OCI-LY7 (cell line): Measurements from ENCODE around the gene CNTN6. TPM values are rescaled to one million over a fixed set of nuclear protein-coding genes. Genes with fewer than 3 reads are reported as not detected.

Source experiments
- BruUV-seq: library from RNA; stranded (reverse); fragments of 400-500 nt; replicated peaks from 2 replicates; lab custom pipeline; 2021; lab: Mats Ljungman, UMichigan
- CTCF ChIA-PET: fragments of 300-600 bp; sonication (Branson Sonifier 250); formaldehyde crosslinking; loops from one replicate; lab custom pipeline; 2022; ENCODE audit warnings: antibody characterized with exemption; ENCODE audit not compliant: unreplicated experiment; lab: Charles Lee
- POLR2A ChIA-PET: fragments of 300-600 bp; sonication (Branson Sonifier 250); formaldehyde crosslinking; loops from one replicate; lab custom pipeline; 2022; ENCODE audit warnings: antibody characterized with exemption; lab: Charles Lee
- DNase-seq: peaks from one replicate; pipeline ENCODE4 v3.0.0-alpha.2; 2015; ENCODE audit warnings: low spot score
- H2AFZ ChIP-seq: fragments of 200-600 bp; sonication (generic), shearing (Covaris generic); 2 replicates; pipeline ENCODE4 v1.6.1; 2014; ENCODE audit warnings: mild to moderate bottlenecking, antibody characterized with exemption, low read length, moderate library complexity
- H3K27ac ChIP-seq: fragments of 200-600 bp; sonication (generic); 2 replicates; pipeline ENCODE4 v1.5.1; 2014; ENCODE audit warnings: mixed run types, low read depth, mild to moderate bottlenecking, moderate library complexity, low read length, inconsistent platforms; ENCODE audit not compliant: poor library complexity, severe bottlenecking
- H3K36me3 ChIP-seq: fragments of 200-600 bp; sonication (generic); 2 replicates; pipeline ENCODE4 v1.6.1; 2014; ENCODE audit warnings: mild to moderate bottlenecking, antibody characterized with exemption, low read length, moderate library complexity, mixed read lengths; ENCODE audit not compliant: insufficient read depth
- H3K4me1 ChIP-seq: fragments of 200-600 bp; sonication (generic); 2 replicates; pipeline ENCODE4 v1.5.1; 2014; ENCODE audit warnings: mild to moderate bottlenecking, low read length; ENCODE audit not compliant: insufficient read depth, poor library complexity, severe bottlenecking
- H3K4me2 ChIP-seq: fragments of 200-600 bp; sonication (generic); 2 replicates; pipeline ENCODE4 v1.6.1; 2014; ENCODE audit warnings: mild to moderate bottlenecking, low read length
- H3K4me3 ChIP-seq: fragments of 200-600 bp; sonication (generic); 2 replicates; pipeline ENCODE4 v1.5.1; 2014; ENCODE audit warnings: mild to moderate bottlenecking, low read depth, low read length; ENCODE audit not compliant: poor library complexity, severe bottlenecking
- H3K79me2 ChIP-seq: fragments of 200-600 bp; sonication (generic); 2 replicates; pipeline ENCODE4 v1.6.1; 2016; ENCODE audit warnings: low read depth, mild to moderate bottlenecking, low read length, moderate library complexity, mixed read lengths; ENCODE audit not compliant: insufficient read depth
- H3K9me2 ChIP-seq: fragments of 200-600 bp; sonication (generic); 2 replicates; pipeline ENCODE4 v1.6.1; 2016; ENCODE audit warnings: mild to moderate bottlenecking, low read length, mixed read lengths; ENCODE audit not compliant: insufficient read depth
- H3K9me3 ChIP-seq: fragments of 200-600 bp; sonication (generic); 2 replicates; pipeline ENCODE4 v1.6.1; 2014; ENCODE audit warnings: mild to moderate bottlenecking, mixed run types, low read length, mixed read lengths
- H4K20me1 ChIP-seq: fragments of 200-600 bp; sonication (generic); 2 replicates; pipeline ENCODE4 v1.6.1; 2014; ENCODE audit warnings: mild to moderate bottlenecking, antibody characterized with exemption, low read length, moderate library complexity, mixed read lengths; ENCODE audit not compliant: insufficient read depth
- CTCF ChIP-seq: fragments of 200-600 bp; sonication (generic); conservative IDR thresholded peaks from 2 replicates; pipeline ENCODE4 v1.5.1; 2014; ENCODE audit warnings: mild to moderate bottlenecking, antibody characterized with exemption, low read length, moderate library complexity, mixed read lengths
- EZH2phosphoT487 ChIP-seq: fragments of 200-600 bp; sonication (generic); IDR thresholded peaks from 2 replicates; pipeline ENCODE4 v1.6.1; 2018; ENCODE audit warnings: low read depth, borderline replicate concordance, mild to moderate bottlenecking, mixed run types, antibody characterized with exemption, low read length, moderate library complexity, mixed read lengths
- intact Hi-C: fragments of 100-400 bp; cut with micrococcal nuclease; formaldehyde crosslinking; loops from one replicate; pipeline ENCODE4 v1.10.0; 2022; ENCODE audit not compliant: unreplicated experiment
- total RNA-seq, 2 experiments: library from RNA; depleted of rRNA in 1 of 2; stranded (reverse); fragments of >200 nt in 1 of 2; shearing (Covaris generic) in 1 of 2; gene quantifications; 2 replicates each; pipeline ENCODE4 v1.2.3, GENCODE V29; 2014 to 2022

Gene CNTN6
- total RNA-seq, 2 experiments from 2014 or later = not detected

GRCh38 chr3:1406250-1406649, 313.4 kb downstream of the CNTN6 start:
- no peaks in the 10 kb centered on the region for H3K4me1 ChIP-seq
- no peaks in the 10 kb centered on the region for H3K9me2 ChIP-seq
- H2AFZ ChIP-seq = no peak overlapping the region
- TF ChIP-seq EZH2phosphoT487 (no peak), CTCF (no peak)
- H3K4me3 ChIP-seq = no peak overlapping the region
- H3K79me2 ChIP-seq = no peaks in the 10 kb centered on the region
- no peaks in the 10 kb centered on the region for H4K20me1 ChIP-seq
- H3K9me3 ChIP-seq = no peaks in the 10 kb centered on the region
- no peaks in the 10 kb centered on the region for H3K36me3 ChIP-seq
- no peak overlapping the region for H3K27ac ChIP-seq
- H3K4me2 ChIP-seq = no peak overlapping the region
- BruUV-seq = no TSS peak
- intact Hi-C loops = no loop called here
- CTCF ChIA-PET = no interaction called here
- POLR2A ChIA-PET = interaction anchor here (0.6 kb wide), 1 partner anchor 1389 kb away, joined by 3 read pairs; no protein-coding TSS in a partner anchor
- no peak for DNase-seq

GRCh38 chr3:1421577-1421976, 328.8 kb downstream of the CNTN6 start:
- TF ChIP-seq EZH2phosphoT487 (no peak), CTCF (no peak)
- no peak overlapping the region for H3K4me3 ChIP-seq
- no peak overlapping the region for H2AFZ ChIP-seq
- H3K4me1 ChIP-seq = no peaks in the 10 kb centered on the region
- no peak overlapping the region for H3K27ac ChIP-seq
- no peak overlapping the region for H3K4me2 ChIP-seq
- no peaks in the 10 kb centered on the region for H3K36me3 ChIP-seq
- no peak for DNase-seq
- ChIA-PET CTCF (no interaction called here), POLR2A (no interaction called here)
- BruUV-seq = no TSS peak
- H3K9me2 ChIP-seq = no peaks in the 10 kb centered on the region
- intact Hi-C loops = no loop called here
- H4K20me1 ChIP-seq = no peaks in the 10 kb centered on the region
- no peaks in the 10 kb centered on the region for H3K79me2 ChIP-seq
- no peaks in the 10 kb centered on the region for H3K9me3 ChIP-seq

GRCh38 chr3:1423566-1424089, 330.8 kb downstream of the CNTN6 start:
- POLR2A ChIA-PET = interaction anchor here (0.6 to 1.2 kb wide), 2 partner anchors 52 to 262 kb away, joined by 3 read pairs; no protein-coding TSS in a partner anchor
- no peak overlapping the region for H3K4me3 ChIP-seq
- H3K9me2 ChIP-seq = no peaks in the 10 kb centered on the region
- H3K9me3 ChIP-seq = no peaks in the 10 kb centered on the region
- intact Hi-C loops = no loop called here
- CTCF ChIA-PET = no interaction called here
- H4K20me1 ChIP-seq = no peaks in the 10 kb centered on the region
- no peaks in the 10 kb centered on the region for H3K4me1 ChIP-seq
- TF ChIP-seq EZH2phosphoT487 = no peak
- no peak for TF ChIP-seq CTCF
- no peak overlapping the region for H3K27ac ChIP-seq
- H3K36me3 ChIP-seq = no peaks in the 10 kb centered on the region
- no peak for DNase-seq
- no peaks in the 10 kb centered on the region for H3K79me2 ChIP-seq
- no peak overlapping the region for H3K4me2 ChIP-seq
- BruUV-seq = no TSS peak
- H2AFZ ChIP-seq = no peak overlapping the region
